Keratinocyte (primary cell): ENCODE data around the gene GOLGB1.

Source experiments
- EZH2 ChIP-seq: IDR thresholded peaks from one replicate; pipeline ENCODE4 v1.6.1; 2012; ENCODE audit warnings: inconsistent platforms, mild to moderate bottlenecking, low read length, moderate library complexity
- TF ChIP-seq, protein P1 (sequence below), 3 experiments: IDR thresholded peaks in 1 of 3; conservative IDR thresholded peaks in 1 of 3; optimal IDR thresholded peaks in 1 of 3; 2 replicates in 2 of 3; 3 replicates in 1 of 3; pipeline versions ENCODE3 to v1.5.1; 2011; ENCODE audit warnings: low read length in 3 of 3, mild to moderate bottlenecking in 3 of 3, moderate library complexity in 2 of 3, control low read depth in 1 of 3, inconsistent platforms in 1 of 3; ENCODE audit not compliant: insufficient read depth in 2 of 3; ENCODE audit errors: extremely low read depth in 1 of 3

DNA sequence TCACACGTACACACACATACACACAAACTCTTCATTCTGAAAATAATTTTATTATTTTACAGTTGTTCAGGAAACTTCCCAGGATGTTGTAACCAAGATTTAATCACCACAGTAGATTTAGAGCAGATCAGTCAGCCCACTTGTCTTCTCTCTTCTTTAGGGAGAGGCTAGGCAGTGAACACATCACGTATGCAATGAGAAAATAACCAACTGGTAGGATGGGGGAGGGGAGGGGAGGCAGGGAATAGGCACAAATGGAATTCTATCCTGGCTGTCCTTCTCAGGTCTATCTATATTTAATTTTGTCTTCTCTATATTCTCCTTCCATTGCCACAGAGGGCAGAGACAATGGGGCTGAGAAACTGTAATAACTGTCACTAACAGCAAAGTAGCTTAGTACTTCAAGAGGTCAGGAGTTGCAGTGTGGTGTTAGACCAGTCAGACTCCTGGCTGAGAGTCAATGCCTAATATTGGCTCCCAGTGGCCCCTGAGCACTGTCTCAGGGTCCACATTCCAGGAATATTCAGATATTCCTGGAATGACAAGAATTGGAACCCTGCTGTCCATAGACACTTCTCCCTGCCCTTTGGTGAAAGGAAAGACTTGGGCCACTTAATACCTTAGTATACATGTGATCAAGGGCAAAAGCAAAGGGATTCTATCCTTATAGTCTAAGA is 86.2 kb downstream of the GOLGB1 start:
- TF ChIP-seq, protein P1, sequence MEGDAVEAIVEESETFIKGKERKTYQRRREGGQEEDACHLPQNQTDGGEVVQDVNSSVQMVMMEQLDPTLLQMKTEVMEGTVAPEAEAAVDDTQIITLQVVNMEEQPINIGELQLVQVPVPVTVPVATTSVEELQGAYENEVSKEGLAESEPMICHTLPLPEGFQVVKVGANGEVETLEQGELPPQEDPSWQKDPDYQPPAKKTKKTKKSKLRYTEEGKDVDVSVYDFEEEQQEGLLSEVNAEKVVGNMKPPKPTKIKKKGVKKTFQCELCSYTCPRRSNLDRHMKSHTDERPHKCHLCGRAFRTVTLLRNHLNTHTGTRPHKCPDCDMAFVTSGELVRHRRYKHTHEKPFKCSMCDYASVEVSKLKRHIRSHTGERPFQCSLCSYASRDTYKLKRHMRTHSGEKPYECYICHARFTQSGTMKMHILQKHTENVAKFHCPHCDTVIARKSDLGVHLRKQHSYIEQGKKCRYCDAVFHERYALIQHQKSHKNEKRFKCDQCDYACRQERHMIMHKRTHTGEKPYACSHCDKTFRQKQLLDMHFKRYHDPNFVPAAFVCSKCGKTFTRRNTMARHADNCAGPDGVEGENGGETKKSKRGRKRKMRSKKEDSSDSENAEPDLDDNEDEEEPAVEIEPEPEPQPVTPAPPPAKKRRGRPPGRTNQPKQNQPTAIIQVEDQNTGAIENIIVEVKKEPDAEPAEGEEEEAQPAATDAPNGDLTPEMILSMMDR (optimal IDR thresholded peaks at IDR 0.05 in 1 of 3, IDR thresholded peaks at IDR 0.05 in 1 of 3, conservative IDR thresholded peaks at IDR 0.05 in 1 of 3; ENCODE audit: extremely low read depth in 1 of 3, insufficient read depth in 2 of 3, low read length in 3 of 3) = no peak
- no peak for TF ChIP-seq EZH2
